HG02938 (cell line): ENCODE measurements around the gene RICTOR.

Source experiments
- ATAC-seq: cut with Tn5 transposase; IDR thresholded peaks from one replicate; pipeline ENCODE4 v1.9.1; 2021; ENCODE audit warnings: mild to moderate bottlenecking, moderate library complexity; ENCODE audit not compliant: unreplicated experiment

Gene RICTOR

GRCh38 chr5:38891563-38891962 lies 182.6 kb downstream of the RICTOR start:
- no peak for ATAC-seq

- ATAC-seq, result no peak
These were observed 184.8 kb downstream of the RICTOR start for GRCh38 chr5:38889424-38889823.

- no peak for ATAC-seq
These were observed 186.2 kb downstream of the RICTOR start for GRCh38 chr5:38888041-38888440.
